ENCODE results near the gene GOLGA6L7.
"Not testable (repeated sequence)": the region's sequence is repeated elsewhere in the genome, so short reads cannot be mapped to it uniquely, and the experiment has no call there.

DNA sequence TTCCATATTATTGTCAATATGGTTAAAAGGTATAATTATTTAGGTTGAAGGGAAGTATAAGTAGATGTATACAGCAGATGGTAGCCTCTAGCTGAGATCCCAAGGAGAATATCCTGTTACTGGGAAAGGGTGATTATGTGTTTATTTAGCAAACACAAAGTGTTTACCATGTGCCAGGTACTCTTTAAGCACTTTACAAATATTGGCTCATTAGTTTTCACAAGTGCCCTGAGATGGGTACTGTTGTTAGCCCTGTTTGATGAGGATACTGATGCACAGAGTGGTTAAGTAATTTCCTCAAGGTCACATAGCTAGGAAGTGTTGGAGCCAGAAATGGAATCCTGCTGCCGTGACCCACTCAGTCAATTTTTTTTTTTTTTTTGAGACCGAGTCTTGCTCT lies 48.1 kb downstream of the GOLGA6L7 start:
- TF ChIP-seq, protein P1, sequence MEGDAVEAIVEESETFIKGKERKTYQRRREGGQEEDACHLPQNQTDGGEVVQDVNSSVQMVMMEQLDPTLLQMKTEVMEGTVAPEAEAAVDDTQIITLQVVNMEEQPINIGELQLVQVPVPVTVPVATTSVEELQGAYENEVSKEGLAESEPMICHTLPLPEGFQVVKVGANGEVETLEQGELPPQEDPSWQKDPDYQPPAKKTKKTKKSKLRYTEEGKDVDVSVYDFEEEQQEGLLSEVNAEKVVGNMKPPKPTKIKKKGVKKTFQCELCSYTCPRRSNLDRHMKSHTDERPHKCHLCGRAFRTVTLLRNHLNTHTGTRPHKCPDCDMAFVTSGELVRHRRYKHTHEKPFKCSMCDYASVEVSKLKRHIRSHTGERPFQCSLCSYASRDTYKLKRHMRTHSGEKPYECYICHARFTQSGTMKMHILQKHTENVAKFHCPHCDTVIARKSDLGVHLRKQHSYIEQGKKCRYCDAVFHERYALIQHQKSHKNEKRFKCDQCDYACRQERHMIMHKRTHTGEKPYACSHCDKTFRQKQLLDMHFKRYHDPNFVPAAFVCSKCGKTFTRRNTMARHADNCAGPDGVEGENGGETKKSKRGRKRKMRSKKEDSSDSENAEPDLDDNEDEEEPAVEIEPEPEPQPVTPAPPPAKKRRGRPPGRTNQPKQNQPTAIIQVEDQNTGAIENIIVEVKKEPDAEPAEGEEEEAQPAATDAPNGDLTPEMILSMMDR (conservative IDR thresholded peaks at IDR 0.05; ENCODE audit: low read depth, low read length), result not testable (repeated sequence)
- TF ChIP-seq NFE2L2 (IDR thresholded peaks at IDR 0.05; ENCODE audit: low read depth, low read length); MAFK (IDR thresholded peaks at IDR 0.05; ENCODE audit: low read depth, low read length); CEBPB (IDR thresholded peaks at IDR 0.05; ENCODE audit: low read depth, low read length); RAD21 (IDR thresholded peaks at IDR 0.05; ENCODE audit: low read length); FOS (IDR thresholded peaks at IDR 0.05; ENCODE audit: low read depth, low read length); MXI1 (IDR thresholded peaks at IDR 0.05; ENCODE audit: borderline replicate concordance, low read depth, low read length); POLR2A (IDR thresholded peaks at IDR 0.05; ENCODE audit: low read depth, low read length): not testable (repeated sequence)

All from IMR-90 (cell line).